ENCODE results near the gene TENT4A.

The TENT4A gene

DNA sequence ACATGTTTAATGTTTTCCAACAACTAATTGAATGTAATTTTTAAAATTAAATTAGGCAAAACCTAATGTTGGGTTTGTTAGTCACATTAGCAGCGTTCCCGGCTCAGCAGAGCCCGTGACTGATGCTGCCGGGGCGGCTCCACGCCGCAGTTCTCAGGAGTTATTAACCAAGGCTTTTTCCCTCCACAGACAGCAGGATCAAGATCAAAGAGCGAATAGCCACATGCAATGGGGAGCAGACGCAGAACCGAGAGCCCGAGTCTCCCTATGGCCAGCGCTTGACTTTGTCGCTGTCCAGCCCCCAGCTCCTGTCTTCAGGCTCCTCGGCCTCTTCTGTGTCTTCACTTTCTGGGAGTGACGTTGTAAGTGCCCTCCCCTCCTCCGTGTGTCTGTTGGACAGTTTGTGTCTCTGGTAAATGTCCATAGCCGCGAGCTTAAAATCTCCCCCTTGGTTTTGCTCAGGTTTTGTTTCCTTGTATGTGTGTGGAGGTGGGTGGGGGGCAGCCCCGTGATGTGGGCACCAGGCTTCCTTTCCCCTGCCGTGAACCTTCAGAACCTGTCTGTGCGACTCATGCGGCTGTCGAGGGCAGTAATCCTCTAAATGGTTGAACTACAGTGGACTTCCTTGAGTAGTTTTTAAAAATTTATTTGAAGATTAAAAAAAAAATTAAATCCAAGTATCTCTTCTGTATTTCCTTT lies 37.1 kb downstream of the TENT4A start:
- no peak for DNase-seq (ENCODE audit: low spot score)
- in situ Hi-C loops (cut with MboI; ENCODE audit: low sequenced_read_pairs, unreplicated experiment): no loop called here
- TF ChIP-seq, protein P1, sequence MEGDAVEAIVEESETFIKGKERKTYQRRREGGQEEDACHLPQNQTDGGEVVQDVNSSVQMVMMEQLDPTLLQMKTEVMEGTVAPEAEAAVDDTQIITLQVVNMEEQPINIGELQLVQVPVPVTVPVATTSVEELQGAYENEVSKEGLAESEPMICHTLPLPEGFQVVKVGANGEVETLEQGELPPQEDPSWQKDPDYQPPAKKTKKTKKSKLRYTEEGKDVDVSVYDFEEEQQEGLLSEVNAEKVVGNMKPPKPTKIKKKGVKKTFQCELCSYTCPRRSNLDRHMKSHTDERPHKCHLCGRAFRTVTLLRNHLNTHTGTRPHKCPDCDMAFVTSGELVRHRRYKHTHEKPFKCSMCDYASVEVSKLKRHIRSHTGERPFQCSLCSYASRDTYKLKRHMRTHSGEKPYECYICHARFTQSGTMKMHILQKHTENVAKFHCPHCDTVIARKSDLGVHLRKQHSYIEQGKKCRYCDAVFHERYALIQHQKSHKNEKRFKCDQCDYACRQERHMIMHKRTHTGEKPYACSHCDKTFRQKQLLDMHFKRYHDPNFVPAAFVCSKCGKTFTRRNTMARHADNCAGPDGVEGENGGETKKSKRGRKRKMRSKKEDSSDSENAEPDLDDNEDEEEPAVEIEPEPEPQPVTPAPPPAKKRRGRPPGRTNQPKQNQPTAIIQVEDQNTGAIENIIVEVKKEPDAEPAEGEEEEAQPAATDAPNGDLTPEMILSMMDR (IDR thresholded peaks at IDR 0.05; ENCODE audit: borderline replicate concordance, control extremely low read depth, extremely low read depth, insufficient read depth, missing control alignments): no peak

DNA sequence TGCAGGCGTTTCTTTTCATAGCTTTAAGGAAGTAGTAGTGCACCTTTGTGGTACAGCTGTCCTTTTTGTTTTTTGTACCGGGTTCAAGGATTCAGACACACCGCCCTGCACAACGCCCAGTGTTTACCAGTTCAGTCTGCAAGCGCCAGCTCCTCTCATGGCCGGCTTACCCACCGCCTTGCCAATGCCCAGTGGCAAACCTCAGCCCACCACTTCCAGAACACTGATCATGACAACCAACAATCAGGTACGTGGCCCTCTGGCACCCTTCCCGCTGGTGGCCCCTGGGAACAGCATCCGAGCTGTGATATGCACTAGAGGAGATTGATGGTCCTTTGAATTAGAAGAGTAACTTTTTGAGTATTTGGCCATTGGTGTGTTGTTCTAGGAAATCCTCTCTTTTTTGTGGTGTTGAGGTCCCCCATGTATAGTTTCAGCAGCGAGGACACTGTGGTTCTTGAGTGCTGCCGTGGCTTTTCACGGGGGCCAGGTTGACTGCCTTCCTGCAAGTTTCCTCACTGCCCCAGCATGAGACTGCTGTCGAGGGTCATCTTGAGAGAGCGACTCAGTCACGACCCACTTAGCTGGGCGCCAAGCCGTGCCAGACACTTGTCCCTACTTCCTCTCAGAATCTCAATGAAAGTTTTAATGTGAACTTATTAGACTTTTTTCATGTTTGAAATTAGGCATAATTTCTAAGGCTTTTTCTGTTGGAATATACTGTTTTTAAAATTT lies 37.9 kb downstream of the TENT4A start:
- TF ChIP-seq, protein P1 (IDR thresholded peaks at IDR 0.05; ENCODE audit: borderline replicate concordance, control extremely low read depth, extremely low read depth, insufficient read depth, missing control alignments): no peak
- in situ Hi-C loops (cut with MboI; ENCODE audit: low sequenced_read_pairs, unreplicated experiment): no loop called here
- DNase-seq (ENCODE audit: low spot score): no peak

DNA sequence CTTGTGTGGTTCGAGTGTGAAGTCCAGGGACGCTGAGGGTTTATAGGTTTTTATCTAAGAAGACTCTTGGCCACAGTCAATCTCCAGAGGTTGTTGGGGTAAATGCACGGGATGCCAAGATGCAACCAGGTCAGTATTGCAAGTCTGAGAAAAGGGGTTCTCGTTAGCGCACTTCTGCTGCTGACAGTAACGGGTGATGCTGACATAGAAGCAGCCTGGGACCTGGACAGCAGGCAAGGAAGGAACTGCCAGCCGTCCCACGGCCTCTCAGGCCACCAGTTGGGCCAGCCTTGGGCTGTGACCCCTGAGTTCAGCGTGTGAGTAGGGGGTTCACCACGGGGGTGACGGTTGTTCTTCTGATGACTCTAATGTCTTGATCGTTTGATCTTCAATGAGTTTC lies 39.0 kb downstream of the TENT4A start:
- TF ChIP-seq, protein P1 (IDR thresholded peaks at IDR 0.05; ENCODE audit: borderline replicate concordance, control extremely low read depth, extremely low read depth, insufficient read depth, missing control alignments): no peak
- DNase-seq (ENCODE audit: low spot score): no peak
- in situ Hi-C loops (cut with MboI; ENCODE audit: low sequenced_read_pairs, unreplicated experiment): no loop called here

DNA sequence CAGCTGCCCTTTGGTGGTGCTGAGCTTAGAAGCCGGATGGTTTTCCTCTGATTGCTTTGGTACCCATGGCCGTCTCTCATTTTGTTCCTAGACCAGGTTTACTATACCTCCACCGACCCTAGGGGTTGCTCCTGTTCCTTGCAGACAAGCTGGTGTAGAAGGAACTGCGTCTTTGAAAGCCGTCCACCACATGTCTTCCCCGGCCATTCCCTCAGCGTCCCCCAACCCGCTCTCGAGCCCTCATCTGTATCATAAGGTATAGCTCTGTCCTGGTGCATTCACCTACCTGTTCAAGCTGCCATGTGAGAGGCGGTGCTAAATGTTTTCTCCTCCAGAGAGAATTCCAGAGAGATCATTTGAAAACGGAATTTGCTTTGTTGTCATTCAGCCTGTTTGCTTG lies 39.5 kb downstream of the TENT4A start:
- DNase-seq (ENCODE audit: low spot score): no peak

DNA sequence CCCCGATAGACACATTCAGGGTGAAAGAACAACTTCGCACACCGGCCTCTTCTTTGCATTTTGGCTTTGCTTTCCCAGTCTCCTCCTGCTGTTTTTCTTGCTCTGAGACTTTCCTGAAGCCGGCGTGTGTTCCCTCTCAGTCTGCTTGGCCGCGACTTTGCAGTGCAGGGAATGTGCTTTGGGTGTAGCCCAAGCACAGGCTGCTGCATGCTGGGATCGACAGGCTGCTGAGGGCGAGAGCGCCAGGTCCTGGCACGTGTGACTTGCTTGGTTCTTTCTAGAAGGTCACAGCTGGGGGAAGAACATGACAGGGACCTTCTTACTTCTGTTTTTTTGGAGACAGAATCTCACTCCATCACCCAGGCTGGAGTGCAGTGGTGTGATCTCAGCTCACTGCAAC lies 40.6 kb downstream of the TENT4A start:
- TF ChIP-seq, protein P1 (IDR thresholded peaks at IDR 0.05; ENCODE audit: borderline replicate concordance, control extremely low read depth, extremely low read depth, insufficient read depth, missing control alignments): no peak
- in situ Hi-C loops (cut with MboI; ENCODE audit: low sequenced_read_pairs, unreplicated experiment): no loop called here
- DNase-seq (ENCODE audit: low spot score): no peak

More for the DNA sequence above, 39.5 kb downstream of the TENT4A start:
- TF ChIP-seq, protein P1 (IDR thresholded peaks at IDR 0.05; ENCODE audit: borderline replicate concordance, control extremely low read depth, extremely low read depth, insufficient read depth, missing control alignments): no peak
- in situ Hi-C loops (cut with MboI; ENCODE audit: low sequenced_read_pairs, unreplicated experiment): no loop called here

DNA sequence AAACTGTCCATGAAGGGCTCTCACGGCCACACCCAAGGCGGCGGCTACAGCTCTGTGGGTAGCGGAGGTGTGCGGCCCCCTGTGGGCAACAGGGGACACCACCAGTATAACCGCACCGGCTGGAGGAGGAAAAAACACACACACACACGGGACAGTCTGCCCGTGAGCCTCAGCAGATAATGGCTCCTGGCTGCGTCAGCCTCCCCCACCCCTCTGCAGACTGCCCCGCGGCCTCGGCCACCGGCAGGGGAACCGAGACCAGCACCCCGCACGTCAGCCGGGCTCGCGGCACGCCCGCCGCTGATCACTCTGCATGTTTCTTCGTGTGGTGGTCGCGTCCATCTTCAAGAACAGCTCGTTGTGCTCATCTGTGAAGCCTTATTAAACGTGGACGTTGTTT lies 41.5 kb downstream of the TENT4A start:
- no peak for DNase-seq (ENCODE audit: low spot score)
- in situ Hi-C loops (cut with MboI; ENCODE audit: low sequenced_read_pairs, unreplicated experiment): no loop called here
- TF ChIP-seq, protein P1 (IDR thresholded peaks at IDR 0.05; ENCODE audit: borderline replicate concordance, control extremely low read depth, extremely low read depth, insufficient read depth, missing control alignments): no peak

Data from GM13976 (cell line).